SK-N-SH (cell line): Measurements from ENCODE around the gene BOLL.

Experiments used
- EP300 ChIP-seq, 2 experiments: IDR thresholded peaks; 2 replicates each; pipeline versions ENCODE4 v1.4.0 to v1.6.1; 2012; ENCODE audit warnings: borderline replicate concordance in 1 of 2, low read depth in 1 of 2, low read length in 1 of 2
- EZH2phosphoT487 ChIP-seq: fragments of 200-600 bp; sonication (generic); IDR thresholded peaks from 2 replicates; pipeline ENCODE4 v1.6.1; 2017; ENCODE audit warnings: low read depth, mixed run types, mild to moderate bottlenecking, antibody characterized with exemption, moderate library complexity, borderline replicate concordance
- FOSL2 ChIP-seq: IDR thresholded peaks from 2 replicates; pipeline ENCODE4 v1.4.0; 2012; ENCODE audit warnings: low read depth, mild to moderate bottlenecking, moderate library complexity, borderline replicate concordance
- MEF2A ChIP-seq: IDR thresholded peaks from 2 replicates; pipeline ENCODE4 v1.4.0; 2012; ENCODE audit warnings: low read depth, borderline replicate concordance
- MXI1 ChIP-seq: IDR thresholded peaks from 2 replicates; pipeline ENCODE4 v1.6.1; 2012; ENCODE audit warnings: mild to moderate bottlenecking, low read depth, low read length, improper control_type of control experiment
- POLR2AphosphoS5 ChIP-seq: IDR thresholded peaks from 2 replicates; pipeline ENCODE4 v1.6.1; 2012; ENCODE audit warnings: low read depth, low read length
- RCOR1 ChIP-seq: fragments of 150-350 bp; IDR thresholded peaks from 2 replicates; pipeline ENCODE4 v1.6.1; 2017; ENCODE audit warnings: antibody characterized with exemption, low read length
- SIN3A ChIP-seq: IDR thresholded peaks from 2 replicates; pipeline ENCODE4 v1.6.1; 2012; ENCODE audit warnings: low read depth, mild to moderate bottlenecking, low read length, moderate library complexity, borderline replicate concordance
- TEAD4 ChIP-seq: IDR thresholded peaks from 2 replicates; pipeline ENCODE4 v1.4.0; 2012; ENCODE audit warnings: mild to moderate bottlenecking, borderline replicate concordance; ENCODE audit not compliant: insufficient read depth
- TF ChIP-seq, protein P1 (sequence below): fragments of 200-600 bp; sonication (generic); IDR thresholded peaks from 2 replicates; pipeline ENCODE4 v1.6.1; 2017; ENCODE audit warnings: antibody characterized with exemption, mild to moderate bottlenecking, moderate library complexity
- TF ChIP-seq, protein P2 (sequence below): IDR thresholded peaks from 2 replicates; pipeline ENCODE4 v1.4.0; 2012; ENCODE audit warnings: low read depth

DNA sequence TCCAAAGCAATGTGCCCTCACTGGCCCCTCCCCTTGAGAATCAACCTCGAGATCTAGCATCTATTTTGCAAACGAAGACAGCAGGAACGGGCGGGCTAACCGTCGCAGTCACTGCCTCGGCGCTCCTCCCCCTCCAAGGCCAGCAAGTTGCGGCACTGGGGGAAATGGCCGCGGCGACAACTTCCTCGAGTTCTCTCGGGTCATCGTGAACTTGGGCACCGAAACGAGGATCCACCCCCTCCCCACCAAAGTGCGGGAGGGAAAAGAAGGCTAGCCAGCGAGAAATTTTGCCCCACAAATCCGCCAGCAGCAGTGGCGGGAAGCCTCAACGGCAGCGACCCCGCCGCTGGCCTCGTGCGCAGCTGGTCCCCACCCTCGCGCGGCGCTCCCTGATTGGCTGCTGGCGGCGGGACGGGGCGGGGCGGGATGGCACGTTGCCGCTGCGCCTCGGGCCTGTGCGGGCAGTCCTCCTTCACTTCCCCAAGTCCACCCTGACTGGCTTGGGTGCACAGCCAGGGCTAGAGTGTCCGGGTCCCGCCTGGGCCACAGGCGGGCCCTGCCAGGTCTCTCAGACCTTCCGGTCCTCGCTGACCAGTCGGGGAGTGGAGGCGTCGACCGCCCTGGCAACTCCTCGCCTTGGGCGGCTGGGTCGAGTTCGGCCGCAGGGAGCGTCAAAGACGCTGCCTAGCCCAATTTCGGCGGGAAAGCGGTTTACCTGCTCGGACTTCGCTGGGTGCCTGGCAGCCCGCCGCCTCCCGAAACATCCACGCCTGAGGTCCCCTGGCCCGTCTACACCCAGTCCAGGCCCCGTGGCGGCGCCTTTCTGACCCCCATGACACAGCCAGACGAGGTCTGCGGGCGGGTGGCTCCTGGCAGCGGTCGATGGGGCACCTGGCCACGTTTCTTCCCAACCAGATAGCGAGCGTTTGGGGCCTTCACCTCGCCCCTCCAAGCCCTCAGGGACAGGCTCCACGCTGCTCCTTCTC, at the start of gene BOLL:
- TF ChIP-seq, protein P1, sequence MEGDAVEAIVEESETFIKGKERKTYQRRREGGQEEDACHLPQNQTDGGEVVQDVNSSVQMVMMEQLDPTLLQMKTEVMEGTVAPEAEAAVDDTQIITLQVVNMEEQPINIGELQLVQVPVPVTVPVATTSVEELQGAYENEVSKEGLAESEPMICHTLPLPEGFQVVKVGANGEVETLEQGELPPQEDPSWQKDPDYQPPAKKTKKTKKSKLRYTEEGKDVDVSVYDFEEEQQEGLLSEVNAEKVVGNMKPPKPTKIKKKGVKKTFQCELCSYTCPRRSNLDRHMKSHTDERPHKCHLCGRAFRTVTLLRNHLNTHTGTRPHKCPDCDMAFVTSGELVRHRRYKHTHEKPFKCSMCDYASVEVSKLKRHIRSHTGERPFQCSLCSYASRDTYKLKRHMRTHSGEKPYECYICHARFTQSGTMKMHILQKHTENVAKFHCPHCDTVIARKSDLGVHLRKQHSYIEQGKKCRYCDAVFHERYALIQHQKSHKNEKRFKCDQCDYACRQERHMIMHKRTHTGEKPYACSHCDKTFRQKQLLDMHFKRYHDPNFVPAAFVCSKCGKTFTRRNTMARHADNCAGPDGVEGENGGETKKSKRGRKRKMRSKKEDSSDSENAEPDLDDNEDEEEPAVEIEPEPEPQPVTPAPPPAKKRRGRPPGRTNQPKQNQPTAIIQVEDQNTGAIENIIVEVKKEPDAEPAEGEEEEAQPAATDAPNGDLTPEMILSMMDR = no peak
- TF ChIP-seq TEAD4 (no peak), EZH2phosphoT487 (no peak), SIN3A (no peak), FOSL2 (no peak), MEF2A (no peak), RCOR1 (no peak), EP300 (IDR thresholded peaks at IDR 0.05; ENCODE audit: borderline replicate concordance in 1 of 2, low read depth in 1 of 2, low read length in 1 of 2) (no peak), POLR2AphosphoS5 (no peak), MXI1 (no peak)
- TF ChIP-seq, protein P2, sequence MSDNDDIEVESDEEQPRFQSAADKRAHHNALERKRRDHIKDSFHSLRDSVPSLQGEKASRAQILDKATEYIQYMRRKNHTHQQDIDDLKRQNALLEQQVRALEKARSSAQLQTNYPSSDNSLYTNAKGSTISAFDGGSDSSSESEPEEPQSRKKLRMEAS = no peak
